ENCODE data around the gene EMC6.
A peak's percentile ranks its signal among the peaks of the same experiment; 100 is the strongest.

EMC6 gene

DNA sequence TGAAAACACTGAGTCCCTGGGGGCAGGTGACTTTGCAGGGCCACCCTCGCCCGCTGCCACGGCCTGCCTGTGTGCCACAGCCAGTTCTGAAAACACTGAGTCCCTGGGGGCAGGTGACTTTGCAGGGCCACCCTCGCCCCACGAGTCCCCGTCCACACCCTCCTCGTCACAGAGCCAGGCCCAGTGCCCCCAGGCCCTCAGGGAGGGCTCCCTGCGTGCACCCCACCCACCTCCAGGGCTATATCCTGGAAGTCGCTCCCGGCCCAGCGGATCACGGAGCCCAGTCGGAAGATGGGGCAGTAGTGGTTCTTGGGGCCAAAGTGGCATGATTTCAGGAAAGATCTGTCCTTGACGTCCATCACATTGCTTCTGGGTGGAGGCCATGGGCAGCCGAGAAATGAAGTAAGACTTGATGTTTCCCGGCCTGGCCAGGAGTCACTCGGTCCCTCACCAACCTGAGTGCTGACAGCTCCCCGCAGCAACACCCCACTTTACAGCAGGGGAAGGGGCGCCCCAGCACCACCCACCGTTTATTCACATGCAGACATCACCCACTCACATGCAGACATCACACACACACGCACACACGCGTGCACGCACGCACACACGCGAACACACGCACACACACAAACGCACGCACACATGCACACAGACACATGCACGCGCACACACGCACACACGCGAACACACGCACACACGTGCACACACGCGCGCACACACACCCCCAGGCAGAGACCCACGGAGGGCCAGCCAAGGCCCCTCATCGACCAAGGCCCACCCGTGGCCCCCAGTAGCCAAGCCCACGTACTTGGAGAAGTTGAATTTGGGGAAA, 20.9 kb downstream of the EMC6 start:
- H3K27ac ChIP-seq: no peak overlapping the region
- TF ChIP-seq, protein P1, sequence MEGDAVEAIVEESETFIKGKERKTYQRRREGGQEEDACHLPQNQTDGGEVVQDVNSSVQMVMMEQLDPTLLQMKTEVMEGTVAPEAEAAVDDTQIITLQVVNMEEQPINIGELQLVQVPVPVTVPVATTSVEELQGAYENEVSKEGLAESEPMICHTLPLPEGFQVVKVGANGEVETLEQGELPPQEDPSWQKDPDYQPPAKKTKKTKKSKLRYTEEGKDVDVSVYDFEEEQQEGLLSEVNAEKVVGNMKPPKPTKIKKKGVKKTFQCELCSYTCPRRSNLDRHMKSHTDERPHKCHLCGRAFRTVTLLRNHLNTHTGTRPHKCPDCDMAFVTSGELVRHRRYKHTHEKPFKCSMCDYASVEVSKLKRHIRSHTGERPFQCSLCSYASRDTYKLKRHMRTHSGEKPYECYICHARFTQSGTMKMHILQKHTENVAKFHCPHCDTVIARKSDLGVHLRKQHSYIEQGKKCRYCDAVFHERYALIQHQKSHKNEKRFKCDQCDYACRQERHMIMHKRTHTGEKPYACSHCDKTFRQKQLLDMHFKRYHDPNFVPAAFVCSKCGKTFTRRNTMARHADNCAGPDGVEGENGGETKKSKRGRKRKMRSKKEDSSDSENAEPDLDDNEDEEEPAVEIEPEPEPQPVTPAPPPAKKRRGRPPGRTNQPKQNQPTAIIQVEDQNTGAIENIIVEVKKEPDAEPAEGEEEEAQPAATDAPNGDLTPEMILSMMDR (IDR thresholded peaks at IDR 0.05): no peak
- H3K4me3 ChIP-seq: no peak overlapping the region
- DNase-seq (ENCODE audit: low spot score): peak; percentile 61

- H3K27ac ChIP-seq: no peak overlapping the region
- no peak overlapping the region for H3K4me3 ChIP-seq
- TF ChIP-seq, protein P1 (IDR thresholded peaks at IDR 0.05): no peak
- DNase-seq (ENCODE audit: low spot score): no peak
These were observed 21.6 kb downstream of the EMC6 start for GRCh38 chr17:3690094-3690715.

DNA sequence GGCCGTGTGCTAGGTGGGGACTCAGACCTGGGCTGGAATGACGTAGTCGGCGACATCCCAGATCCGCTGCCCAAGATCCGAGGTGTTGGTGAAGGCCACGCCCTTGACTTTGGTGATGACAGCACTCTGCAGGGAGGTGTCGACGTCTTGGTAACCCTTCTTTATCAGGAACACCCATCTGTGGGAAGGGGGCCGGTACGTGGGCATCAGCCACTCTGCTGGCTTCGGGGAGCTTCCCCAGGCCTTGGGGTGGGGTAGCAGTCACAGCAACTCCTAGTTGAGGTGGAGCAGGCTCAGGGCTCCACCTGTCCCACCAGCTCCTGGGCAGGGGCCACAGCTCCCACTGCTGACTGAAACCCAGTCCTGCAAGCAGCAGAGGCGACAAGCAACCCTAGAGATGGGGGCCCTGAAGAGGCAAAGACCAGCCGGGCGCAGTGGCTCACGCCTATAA, 23.0 kb downstream of the EMC6 start:
- Histone ChIP-seq H3K4me3 (no peak overlapping the region), H3K27ac (no peak overlapping the region)
- TF ChIP-seq, protein P1 (IDR thresholded peaks at IDR 0.05): no peak
- DNase-seq (ENCODE audit: low spot score): no peak

- no peak overlapping the region for H3K27ac ChIP-seq
- DNase-seq (ENCODE audit: low spot score): no peak
- no peak overlapping the region for H3K4me3 ChIP-seq
- TF ChIP-seq, protein P1 (IDR thresholded peaks at IDR 0.05): no peak
These were observed 23.7 kb downstream of the EMC6 start for GRCh38 chr17:3692346-3692745.

DNA sequence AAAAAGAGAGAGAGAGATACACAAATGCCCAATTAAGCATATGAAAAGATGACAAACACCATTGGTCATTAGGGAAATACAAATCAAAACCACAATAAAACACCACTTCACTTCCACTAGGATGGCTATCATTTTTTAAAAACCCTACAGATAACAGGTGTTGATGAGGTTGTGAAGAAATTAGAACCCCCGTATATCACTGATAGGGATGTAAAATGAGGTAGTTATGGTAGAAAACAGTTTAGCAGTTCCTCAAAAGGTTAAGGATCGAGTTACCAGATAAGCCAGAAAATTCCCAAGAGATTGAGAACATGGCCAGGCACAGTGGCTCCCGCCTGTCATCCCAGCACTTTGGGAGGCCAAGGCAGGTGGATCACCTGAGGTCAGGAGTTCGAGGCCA, 24.5 kb downstream of the EMC6 start:
- TF ChIP-seq, protein P1 (IDR thresholded peaks at IDR 0.05): no peak
- Histone ChIP-seq H3K4me3 (no peak overlapping the region), H3K27ac (no peak overlapping the region)
- DNase-seq (ENCODE audit: low spot score): no peak

GRCh38 chr17:3693829-3694231, 25.2 kb downstream of the EMC6 start:
- TF ChIP-seq, protein P1 (IDR thresholded peaks at IDR 0.05): no peak
- no peak overlapping the region for H3K4me3 ChIP-seq
- DNase-seq (ENCODE audit: low spot score): no peak
- no peak overlapping the region for H3K27ac ChIP-seq

Data from coronary artery (tissue), 2 donors.